NCI-H146 treated with DMSO at 0.1 percent for 48 hours (cell line): ENCODE measurements around the gene FKBP10.
"Not testable (repeated sequence)": the region's sequence is repeated elsewhere in the genome, so short reads cannot be mapped to it uniquely, and the experiment has no call there.

Experiments
- DNase-seq: peaks from one replicate; lab custom pipeline; 2025; ENCODE audit not compliant: unreplicated experiment; lab: John Stamatoyannopoulos, UW

FKBP10 gene

GRCh38 chr17:41812381-41813151 is at the start of gene FKBP10:
TSS of gene FKBP10 (plus strand) at chr17:41813004. CDS start at chr17:41813035, 31 bp downstream.
- peak; percentile 87 for DNase-seq

GRCh38 chr17:41763327-41763726 is 49.5 kb upstream of the FKBP10 start:
- no peak for DNase-seq

GRCh38 chr17:41766135-41766534 is 46.7 kb upstream of the FKBP10 start:
- DNase-seq, result no peak

GRCh38 chr17:41767324-41768042 is 45.3 kb upstream of the FKBP10 start:
- DNase-seq, result no peak

- no peak for DNase-seq
These were observed 44.0 kb upstream of the FKBP10 start for GRCh38 chr17:41768682-41769288.

- DNase-seq, result no peak
These were observed 43.4 kb upstream of the FKBP10 start for GRCh38 chr17:41769346-41769862.

- no peak for DNase-seq
These were observed 42.8 kb upstream of the FKBP10 start for GRCh38 chr17:41769985-41770384.

GRCh38 chr17:41771389-41772206 is 41.2 kb upstream of the FKBP10 start:
- DNase-seq, result no peak

GRCh38 chr17:41772218-41772585 is 40.6 kb upstream of the FKBP10 start:
- no peak for DNase-seq

GRCh38 chr17:41772586-41773189 is 40.1 kb upstream of the FKBP10 start:
- DNase-seq, result no peak

GRCh38 chr17:41773190-41773588 is 39.6 kb upstream of the FKBP10 start:
- DNase-seq, result no peak

- DNase-seq, result no peak
These were observed 39.0 kb upstream of the FKBP10 start for GRCh38 chr17:41773731-41774193.

- DNase-seq, result no peak
These were observed 37.2 kb upstream of the FKBP10 start for GRCh38 chr17:41775394-41776226.

GRCh38 chr17:41776262-41776900 is 36.4 kb upstream of the FKBP10 start:
- not testable (repeated sequence) for DNase-seq

- peak; percentile 34 for DNase-seq
These were observed 35.6 kb upstream of the FKBP10 start for GRCh38 chr17:41777157-41777573.

- DNase-seq, result peak; percentile 68
These were observed 35.1 kb upstream of the FKBP10 start for GRCh38 chr17:41777574-41778188.

GRCh38 chr17:41779954-41780353 is 32.9 kb upstream of the FKBP10 start:
- no peak for DNase-seq

GRCh38 chr17:41781404-41782110 is 31.2 kb upstream of the FKBP10 start:
- no peak for DNase-seq
